ENCODE data around the gene RNF151. TPM values are rescaled to one million over a fixed set of nuclear protein-coding genes. Genes with fewer than 3 reads are reported as not detected.

Gene RNF151
- total and polyA plus RNA-seq, 10 of the 15 experiments (the other 5 are each of a cell fraction or from before 2014, with no cell fraction given) = 0.17 to 0.56 TPM; not detected in 8

- no peak overlapping the region for H3K4me3 ChIP-seq
- no peak overlapping the region for H2AFZ ChIP-seq (ENCODE audit: control insufficient read depth, low read depth, low read length)
- H3K4me2 ChIP-seq (ENCODE audit: control insufficient read depth, insufficient read depth) = no peak overlapping the region
- DNase-seq (ENCODE audit: low read depth, low spot score) = no peak
- H4K20me1 ChIP-seq (ENCODE audit: control insufficient read depth, insufficient read depth) = no peaks in the 10 kb centered on the region
- POLR2A ChIA-PET = interaction anchor here (0.7 kb wide), 1 partner anchor 164 kb away, joined by 3 read pairs; the partner anchor contains the start of gene NUBP2
- SMC1A ChIA-PET (ENCODE audit: uncharacterized antibody, unreplicated experiment) = no interaction called here
- peaks cover 7% of the 10 kb centered on the region; the same call in 1 of the 2 replicates for H3K4me1 ChIP-seq (ENCODE audit: control insufficient read depth, insufficient read depth, low read length)
- no peak for FAIRE-seq
- H3K9me3 ChIP-seq (replicated peaks; ENCODE audit: control insufficient read depth, insufficient read depth, low read length) = no peaks in the 10 kb centered on the region
- H3K9ac ChIP-seq (ENCODE audit: control insufficient read depth, insufficient read depth, low read length) = no peak overlapping the region
- WGBS (ENCODE audit: insufficient coverage, insufficient replicate concordance, low lambda C conversion rate, missing lambda C conversion rate) = 68% methylated on average over 9 of the region's 9 CpGs
- H3K27me3 ChIP-seq (replicated peaks in 1 of 2; ENCODE audit: control insufficient read depth in 2 of 2, insufficient read depth in 2 of 2, low read length in 1 of 2) = no peaks in the 10 kb centered on the region; a peak in 1 of 4 replicates
- no peak for ATAC-seq
- in situ Hi-C loops (cut with MboI) (no loop called here), intact Hi-C loops (cut with micrococcal nuclease; ENCODE audit: unreplicated experiment) (no loop called here)
- TF ChIP-seq SKIL (IDR thresholded peaks at IDR 0.05; ENCODE audit: low read depth, poor library complexity, severe bottlenecking) (no peak), BCL3 (IDR thresholded peaks at IDR 0.05; ENCODE audit: borderline replicate concordance, insufficient read depth, low read depth, low read length, poor library complexity, severe bottlenecking) (no peak), TCF12 (IDR thresholded peaks at IDR 0.05; ENCODE audit: low read depth, low read length) (no peak), SMC3 (IDR thresholded peaks at IDR 0.05; ENCODE audit: borderline replicate concordance, low read length) (no peak), ZNF687 (IDR thresholded peaks at IDR 0.05) (no peak), TCF3 (IDR thresholded peaks at IDR 0.05; ENCODE audit: borderline replicate concordance, insufficient read depth, low read depth, low read length) (no peak), RB1 (IDR thresholded peaks at IDR 0.05; ENCODE audit: borderline replicate concordance) (no peak), ZNF24 (IDR thresholded peaks at IDR 0.05) (no peak)
- H3K27ac ChIP-seq (ENCODE audit: control insufficient read depth, insufficient read depth) = no peak overlapping the region
- peaks cover 6% of the 10 kb centered on the region for H3K79me2 ChIP-seq (ENCODE audit: control insufficient read depth, insufficient read depth, low read length)
- RAD21 ChIA-PET (ENCODE audit: unreplicated experiment) = no interaction called here
- no peaks in the 10 kb centered on the region for H3K36me3 ChIP-seq (ENCODE audit: control insufficient read depth in 2 of 2, insufficient read depth in 2 of 2, low read length in 1 of 2)
- BruUV-seq (replicated peaks) = no TSS peak
- CTCF ChIA-PET = no interaction called here
These were observed 19.3 kb upstream of the RNF151 start for GRCh38 chr16:1947369-1947670.

All from GM12878 (cell line).